NCI-H345 (cell line): ENCODE measurements around the gene ZNF417.
"Not testable (repeated sequence)": the region's sequence is repeated elsewhere in the genome, so short reads cannot be mapped to it uniquely, and the experiment has no call there.

Experiments
- DNase-seq: peaks from one replicate; lab custom pipeline; 2025; lab: John Stamatoyannopoulos, UW

The ZNF417 gene

GRCh38 chr19:57887195-57887941 lies 29.0 kb downstream of the ZNF417 start:
- no peak for DNase-seq

- DNase-seq = no peak
Observed at GRCh38 chr19:57886046-57886445, 30.3 kb downstream of the ZNF417 start.

GRCh38 chr19:57873883-57874799 lies 42.3 kb downstream of the ZNF417 start:
- not testable (repeated sequence) for DNase-seq

GRCh38 chr19:57872450-57872849 lies 43.9 kb downstream of the ZNF417 start:
- no peak for DNase-seq

GRCh38 chr19:57870225-57870624 lies 46.2 kb downstream of the ZNF417 start:
- DNase-seq = no peak

- DNase-seq = not testable (repeated sequence)
Observed at GRCh38 chr19:57869655-57870054, 46.7 kb downstream of the ZNF417 start.

GRCh38 chr19:57867868-57868492 lies 48.4 kb downstream of the ZNF417 start:
- DNase-seq = no peak
